Hindlimb muscle (tissue), 1 donor: ENCODE measurements around the gene PAXX. TPM values are rescaled to one million over a fixed set of nuclear protein-coding genes. Genes with fewer than 3 reads are reported as not detected.

Source experiments
- DNase-seq: peaks from one replicate; pipeline ENCODE4 v3.0.0-alpha.2; 2013
- polyA plus RNA-seq: library from polyadenylated mRNA; unstranded; fragments of 120-200 nt; gene quantifications from one replicate; pipeline ENCODE4 v1.2.1, GENCODE V29; 2013; ENCODE audit not compliant: insufficient read length

Gene PAXX
- polyA plus RNA-seq, 1 donor: 23.9 TPM

DNA sequence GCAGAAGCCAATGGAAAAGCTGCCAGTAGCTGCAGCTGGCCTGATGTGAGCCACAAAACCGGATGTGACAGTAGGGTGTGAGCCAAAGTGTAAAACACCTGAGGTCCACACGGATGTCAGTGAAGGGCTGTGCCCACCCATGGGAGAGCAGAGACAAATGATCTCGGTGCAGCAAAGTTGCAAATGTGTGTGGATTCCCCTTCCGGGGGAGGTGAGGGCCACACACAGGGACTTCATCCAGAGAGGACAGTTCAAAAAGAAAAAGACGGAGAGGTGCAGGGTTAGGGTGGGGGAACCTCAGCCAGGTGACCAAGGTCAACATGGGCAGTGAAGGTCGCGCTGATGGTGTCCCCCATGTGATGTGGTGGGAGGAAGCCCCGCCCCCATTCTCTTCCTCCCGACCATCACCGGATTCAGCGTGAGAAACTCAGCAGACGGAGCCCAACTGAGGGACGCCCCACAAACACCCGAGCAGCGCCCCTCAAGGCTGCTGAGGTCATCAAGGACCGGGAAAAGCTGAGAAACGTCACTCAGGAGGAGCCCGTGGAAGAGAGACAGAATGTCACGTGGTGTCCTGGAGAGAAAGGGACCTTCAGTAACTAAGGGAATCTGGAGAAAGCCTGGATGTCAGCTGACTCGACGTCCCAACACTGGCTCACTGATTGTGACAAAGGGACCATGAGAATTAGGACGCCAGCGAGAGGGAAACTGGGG is 26.3 kb upstream of the PAXX start:
- no peak for DNase-seq

DNA sequence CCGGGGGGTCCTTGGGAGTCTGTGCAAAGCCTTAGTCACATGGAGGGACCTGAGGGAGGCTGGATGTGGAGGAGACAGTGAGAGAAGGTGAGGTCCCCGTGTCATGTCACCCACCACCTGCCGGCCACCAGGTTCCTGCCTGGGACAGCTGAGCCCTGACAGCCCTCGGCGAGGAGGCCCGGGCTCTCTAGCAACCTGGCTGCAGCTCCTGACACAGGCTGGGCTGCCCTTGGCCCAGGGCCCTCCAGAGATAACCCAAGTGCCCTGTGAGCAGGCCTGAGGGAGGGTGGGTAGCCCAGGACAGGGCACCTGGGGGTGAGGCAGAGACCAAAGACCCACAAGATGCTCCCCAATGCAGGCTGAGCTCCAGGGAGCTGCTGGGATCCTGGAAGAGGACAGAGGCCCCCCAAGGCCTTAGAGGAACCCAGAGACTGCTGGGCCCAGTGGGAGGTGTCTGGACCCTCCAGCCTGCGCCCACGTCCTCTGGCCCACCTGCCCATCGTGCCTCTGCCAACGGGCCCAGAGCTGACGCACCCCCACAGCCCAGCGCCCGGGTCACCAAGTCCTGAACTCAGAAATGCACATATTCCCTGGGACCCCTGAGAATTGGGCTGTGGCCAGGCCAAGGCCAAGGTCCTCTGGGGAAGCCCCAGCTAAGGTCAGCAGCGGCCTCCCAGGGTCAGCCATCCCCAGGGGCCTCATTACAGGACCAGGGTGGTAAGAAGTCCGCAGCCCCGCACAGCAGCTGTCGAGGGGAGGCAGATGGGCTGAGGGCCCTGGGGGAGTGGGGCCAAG is 23.7 kb upstream of the PAXX start:
- no peak for DNase-seq

DNA sequence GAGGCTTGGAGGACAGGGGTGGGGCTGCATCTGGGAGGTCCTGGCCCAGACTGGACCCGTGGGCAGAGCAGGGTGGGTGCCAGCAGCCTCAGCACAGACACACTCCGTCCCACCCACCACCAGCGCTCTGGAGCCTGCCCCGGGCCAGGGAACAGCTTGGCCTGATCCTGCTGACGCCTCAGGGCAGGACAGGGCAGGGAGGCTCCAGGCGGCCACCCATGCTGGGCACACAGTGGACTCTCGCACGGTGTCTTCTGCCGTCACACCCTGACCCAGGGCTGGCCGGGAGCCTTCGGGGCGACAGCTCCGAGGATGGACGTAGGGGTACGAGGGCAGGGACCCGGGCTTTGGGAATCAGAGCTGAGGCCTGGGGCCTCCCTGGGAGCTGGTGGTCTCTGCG is 23.1 kb upstream of the PAXX start:
- DNase-seq: no peak

DNA sequence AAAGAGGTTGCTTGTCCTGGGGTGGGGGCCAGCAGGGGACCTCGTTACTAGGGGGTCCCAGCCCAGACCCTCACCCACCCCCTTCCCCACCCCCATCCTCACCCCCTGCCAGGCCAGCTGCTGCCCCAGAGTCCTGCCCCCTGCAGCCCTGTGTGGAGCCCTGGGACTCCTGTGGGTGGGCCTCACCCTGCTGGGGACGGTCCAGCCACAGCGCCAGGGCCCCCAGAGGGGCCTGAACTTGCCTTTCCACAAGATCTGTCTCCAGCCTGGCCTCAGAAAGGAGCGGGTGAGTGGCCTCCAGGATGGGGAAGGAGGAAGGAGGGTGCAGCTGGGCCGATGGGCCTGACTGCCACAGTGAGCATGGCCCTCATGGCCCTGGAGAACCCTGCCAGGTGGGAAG is 22.4 kb upstream of the PAXX start:
- no peak for DNase-seq

DNA sequence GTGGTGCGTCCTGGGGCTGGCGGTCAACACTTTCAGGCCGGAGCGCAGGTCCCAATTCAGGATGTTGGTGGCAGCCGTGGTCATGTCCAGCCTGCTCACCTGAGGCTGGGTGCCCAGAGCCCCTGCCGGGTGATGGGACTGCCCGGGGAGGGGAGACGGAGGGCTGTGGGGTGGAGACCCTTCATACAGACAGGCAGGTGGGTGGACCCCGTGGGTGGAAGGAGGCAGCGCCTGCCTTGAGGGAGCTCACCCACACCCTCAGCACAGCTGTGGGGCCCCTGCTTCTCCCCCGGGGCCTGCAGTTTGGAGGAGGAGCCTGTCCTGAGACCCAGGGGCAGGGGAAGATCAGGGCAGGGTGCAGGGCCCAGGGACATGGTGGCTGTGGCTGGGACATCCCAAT is 21.9 kb upstream of the PAXX start:
- no peak for DNase-seq

DNA sequence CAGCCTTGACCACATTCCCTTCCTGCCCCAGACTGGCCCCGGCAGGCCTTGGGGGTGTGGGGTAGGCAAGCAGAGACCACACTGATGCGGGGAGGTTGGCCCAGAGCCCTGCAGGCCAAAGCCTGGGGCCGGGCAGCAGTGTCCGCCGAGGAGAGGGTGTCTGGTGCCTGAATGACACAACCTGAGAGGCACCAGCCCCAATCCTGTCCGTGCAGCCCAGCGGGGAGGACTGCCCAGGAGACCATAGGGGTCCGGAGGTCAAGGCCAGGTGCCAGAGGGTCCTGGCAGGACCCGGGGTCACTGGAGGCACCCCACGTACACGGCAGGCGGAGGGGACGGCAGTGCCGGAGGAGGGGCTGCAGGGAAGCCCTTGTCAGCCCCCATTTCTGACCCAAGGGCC is 20.5 kb upstream of the PAXX start:
- DNase-seq: no peak

DNA sequence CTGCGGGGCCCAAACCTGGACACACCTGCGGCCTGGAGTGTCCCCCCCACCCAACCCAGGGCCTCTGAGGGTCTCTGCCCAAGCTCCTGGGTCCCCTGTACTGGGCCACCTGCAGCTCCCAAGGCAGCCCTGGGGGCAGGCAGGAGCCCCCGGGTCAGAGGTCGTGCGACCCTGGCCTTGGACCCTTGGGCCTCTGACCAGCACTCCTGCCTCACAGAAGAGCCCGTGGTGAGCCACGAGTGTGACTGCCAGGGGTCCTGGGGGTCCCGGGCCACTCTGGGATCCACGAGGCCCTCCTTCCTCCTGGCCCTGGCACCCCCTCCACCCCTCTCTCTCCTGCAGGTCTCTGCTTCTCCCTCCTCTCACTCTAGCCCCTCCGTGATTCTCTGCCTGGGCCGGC is 19.9 kb upstream of the PAXX start:
- no peak for DNase-seq

DNA sequence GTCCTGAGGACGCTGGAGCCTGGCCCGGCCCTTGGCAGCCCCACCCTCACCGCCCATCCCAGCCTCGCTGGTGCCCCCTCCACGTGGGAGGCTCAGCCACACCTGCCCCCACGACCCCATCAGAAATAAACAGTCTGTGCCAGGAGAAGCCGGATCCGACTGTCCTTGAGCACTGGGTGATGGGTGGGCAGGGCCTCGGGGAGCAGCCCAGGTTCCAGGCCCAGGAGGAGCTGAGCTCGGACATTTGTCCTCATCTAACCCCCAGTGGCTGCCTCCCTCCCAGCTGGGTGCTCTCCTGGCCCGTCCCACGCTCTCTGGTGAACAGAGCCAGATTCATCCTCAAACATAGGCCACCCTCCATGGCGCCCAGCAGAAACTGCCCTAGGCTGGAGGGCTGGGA is 19.5 kb upstream of the PAXX start:
- no peak for DNase-seq

DNA sequence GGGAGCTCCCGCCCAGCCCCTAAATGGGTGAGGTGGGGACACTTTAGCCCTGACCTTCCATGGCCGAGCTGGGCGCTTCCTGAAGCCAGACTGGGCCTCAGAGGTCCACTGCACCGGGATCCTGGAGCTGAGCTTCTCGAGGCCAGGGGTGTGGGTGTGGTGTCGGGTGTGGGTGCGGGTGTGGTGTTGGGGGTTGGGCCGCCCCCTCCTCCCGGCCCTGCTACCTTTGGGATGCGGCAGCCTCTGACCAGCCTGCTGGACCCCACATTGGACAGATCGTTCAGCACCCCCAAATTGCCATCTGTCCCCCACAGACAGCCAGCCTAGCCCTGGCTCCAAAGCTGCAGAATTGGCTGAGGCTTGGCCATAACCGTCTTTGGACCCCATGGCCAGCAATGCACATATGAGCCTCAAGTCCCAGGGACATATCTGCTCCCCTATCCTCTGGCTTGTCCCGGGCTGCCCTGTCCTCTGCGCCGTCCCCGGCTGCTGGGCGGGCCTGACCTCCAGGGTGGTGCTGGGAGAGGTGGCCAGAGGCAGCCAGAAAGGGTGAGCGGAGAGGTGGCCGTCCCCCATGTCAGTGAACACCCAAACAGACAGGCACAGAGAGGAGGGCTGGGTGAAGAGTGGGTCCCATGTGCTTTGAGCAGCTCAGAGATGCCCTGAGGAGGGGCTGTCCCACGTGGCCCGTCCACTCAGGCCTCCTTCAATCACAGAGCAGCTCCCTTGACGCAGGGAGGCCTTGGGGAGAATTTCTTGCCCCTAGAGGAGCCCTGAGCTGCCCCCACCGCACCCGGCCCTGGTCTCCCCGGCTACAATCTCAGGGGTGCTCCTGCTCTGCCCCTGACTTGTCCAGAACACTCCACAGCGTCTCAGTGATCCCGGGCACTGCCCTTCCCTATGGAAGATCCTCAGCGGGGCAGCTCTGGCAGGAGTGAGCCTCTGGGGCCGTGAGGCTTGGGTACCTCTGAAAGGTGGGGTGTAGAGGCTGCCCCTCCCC is 18.3 kb upstream of the PAXX start:
- no peak for DNase-seq

DNA sequence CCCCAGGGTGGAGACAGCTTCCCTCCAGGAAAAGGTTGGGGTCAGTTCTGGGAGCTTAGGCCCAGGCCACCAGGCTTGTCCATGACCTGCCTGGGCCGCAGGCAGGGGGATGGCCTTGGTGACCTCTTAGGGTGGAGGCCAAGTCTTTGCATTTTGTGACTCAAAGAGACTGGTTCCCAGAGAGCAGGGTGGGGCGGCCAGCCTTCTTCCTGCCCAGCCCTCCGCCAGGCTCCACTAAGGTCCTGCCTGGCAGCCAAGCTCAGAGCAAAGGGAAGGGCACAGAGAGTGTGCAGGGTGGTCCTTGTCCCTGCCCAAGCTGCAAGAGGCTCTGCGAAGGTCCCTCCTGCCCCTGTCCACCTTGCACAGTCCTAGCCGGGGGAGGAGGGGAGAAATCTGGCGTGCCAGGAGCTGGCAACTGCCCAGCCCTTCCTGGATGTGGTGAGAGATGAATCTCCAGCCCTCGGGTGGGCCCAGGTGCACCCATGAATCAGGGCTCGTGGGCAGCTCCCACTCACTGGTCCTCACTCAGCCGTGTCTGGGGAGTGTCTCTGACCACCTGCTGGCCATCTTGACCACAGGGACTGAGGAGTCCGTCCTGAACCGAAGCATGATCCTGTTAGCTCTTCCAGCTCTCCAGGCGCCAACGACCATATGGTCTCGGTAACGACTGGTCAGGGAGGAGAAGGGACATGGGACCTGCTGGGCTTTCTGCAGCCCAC is 17.2 kb upstream of the PAXX start:
- DNase-seq: no peak

DNA sequence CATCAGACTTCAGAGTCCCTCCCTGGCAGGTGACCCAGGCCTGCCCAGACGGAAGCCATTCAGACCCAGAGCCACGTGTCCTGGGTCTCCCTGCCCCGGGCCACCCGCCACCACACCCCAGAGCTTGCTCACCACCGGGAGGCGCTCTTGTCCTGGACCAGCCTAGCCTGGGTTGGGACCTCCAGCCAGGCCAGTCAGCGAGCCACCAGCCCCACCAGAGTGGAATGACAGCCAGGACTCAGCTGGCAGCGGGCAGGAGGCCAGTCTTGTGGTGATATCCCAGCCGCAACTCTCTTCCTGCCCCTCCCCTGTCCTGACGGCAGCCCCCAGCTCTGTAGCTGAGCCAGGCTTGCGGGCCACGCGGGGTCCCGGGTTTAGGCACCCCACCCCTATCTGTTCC is 16.6 kb upstream of the PAXX start:
- DNase-seq: no peak

DNA sequence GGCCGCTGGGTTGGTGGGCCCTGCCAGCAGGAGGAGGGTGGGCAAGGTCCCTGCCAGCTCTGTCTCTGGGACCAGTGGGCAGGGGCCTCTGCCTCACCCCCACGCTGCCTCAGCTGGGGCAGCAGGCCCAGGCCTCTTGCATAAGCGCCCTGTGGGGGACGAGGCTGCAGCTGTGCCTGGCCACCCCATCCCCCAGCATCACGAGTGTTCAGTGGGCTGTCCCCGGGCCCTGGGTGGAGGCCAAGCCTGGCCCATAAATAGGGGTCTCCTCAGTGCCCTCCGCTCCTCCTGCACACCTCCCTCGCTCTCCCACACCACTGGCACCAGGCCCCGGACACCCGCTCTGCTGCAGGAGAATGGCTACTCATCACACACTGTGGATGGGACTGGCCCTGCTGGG is 15.0 kb upstream of the PAXX start, which contains the start of gene PTGDS:
Gene PTGDS (plus strand): TSS at position 282 of the 400 bp plus-strand sequence. CDS start 75 bp downstream, at position 357.
- DNase-seq: no peak

DNA sequence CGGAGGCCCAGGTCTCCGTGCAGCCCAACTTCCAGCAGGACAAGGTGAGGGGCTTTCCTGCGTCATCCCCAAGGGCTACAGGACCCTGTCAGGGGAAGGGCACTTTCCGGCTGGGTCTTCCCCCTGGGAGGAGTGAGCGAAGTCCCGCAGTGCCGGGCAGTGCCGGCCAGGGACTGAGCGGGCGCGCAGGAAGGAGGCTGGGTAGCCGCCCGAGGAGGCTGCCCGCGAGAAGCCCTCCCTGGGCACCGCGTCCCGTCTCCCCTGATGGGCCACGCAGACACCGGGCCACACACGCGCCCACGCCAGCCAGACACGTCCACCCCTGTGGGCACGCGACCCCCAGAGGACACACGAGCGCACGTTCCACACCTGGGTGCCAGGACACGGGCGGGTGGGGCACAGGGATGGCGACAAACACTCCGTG is 14.6 kb upstream of the PAXX start:
- no peak for DNase-seq

DNA sequence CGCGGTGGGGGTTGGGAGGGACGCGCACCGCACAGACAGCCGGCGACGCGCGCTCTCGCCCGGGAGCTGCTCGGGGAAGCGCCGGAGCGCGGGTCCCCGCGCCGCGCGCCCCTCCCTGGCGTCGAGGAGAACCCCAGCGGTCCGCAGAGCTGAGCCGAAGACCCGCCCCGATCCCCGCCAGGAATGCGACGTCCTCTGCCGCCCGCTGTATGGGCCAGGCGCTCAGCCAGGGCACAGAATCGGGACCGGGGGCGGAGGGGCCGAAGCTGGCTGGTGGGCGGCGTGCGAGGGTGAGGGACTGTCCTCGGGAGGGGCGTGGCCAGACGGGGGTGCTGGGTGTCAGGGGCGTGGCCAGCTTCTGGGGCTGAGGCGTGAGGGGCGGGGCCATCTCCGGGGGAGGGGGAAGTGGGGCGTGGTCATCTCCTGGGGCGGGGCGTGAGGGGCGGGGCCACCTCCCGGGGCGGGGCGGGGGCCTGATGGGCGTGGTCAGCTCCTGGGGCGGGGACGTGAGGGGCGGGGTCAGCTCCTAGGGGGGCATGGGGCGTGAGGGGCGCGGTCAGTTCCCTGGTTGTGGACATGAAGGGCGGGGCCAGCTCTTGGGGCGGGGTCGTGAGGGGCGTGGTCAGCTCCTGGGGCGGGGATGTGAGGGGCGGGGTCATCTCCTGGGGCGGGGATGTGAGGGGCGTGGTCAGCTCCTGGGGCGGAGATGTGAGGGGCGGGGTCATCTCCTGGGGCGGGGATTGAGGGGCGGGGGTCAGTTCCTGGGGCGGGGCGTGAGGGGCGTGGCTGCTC is 14.0 kb upstream of the PAXX start:
- DNase-seq: no peak

DNA sequence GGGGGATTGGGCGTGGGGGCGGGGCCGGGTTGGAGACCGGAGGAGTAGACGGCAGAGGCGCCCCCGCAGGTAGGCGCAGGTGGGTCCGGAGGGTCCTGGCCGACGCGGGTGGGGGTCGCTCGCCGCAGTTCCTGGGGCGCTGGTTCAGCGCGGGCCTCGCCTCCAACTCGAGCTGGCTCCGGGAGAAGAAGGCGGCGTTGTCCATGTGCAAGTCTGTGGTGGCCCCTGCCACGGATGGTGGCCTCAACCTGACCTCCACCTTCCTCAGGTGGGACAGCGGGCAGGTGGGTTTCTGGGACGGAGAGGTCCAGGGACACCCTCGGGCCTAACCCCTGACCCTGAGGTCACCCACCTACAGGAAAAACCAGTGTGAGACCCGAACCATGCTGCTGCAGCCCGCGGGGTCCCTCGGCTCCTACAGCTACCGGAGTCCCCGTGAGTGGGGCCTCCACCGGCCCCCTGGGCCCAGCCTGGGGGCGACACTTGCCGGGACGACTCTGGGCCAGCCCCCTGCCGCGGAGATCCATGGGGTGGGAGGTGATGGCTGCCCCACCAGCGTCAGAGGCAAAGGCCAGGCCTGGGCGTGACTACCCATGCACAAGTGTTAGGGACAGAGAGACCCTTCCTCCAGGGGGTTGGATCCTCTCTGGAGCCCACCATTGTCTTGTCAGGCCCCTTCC is 13.2 kb upstream of the PAXX start:
- DNase-seq: no peak

DNA sequence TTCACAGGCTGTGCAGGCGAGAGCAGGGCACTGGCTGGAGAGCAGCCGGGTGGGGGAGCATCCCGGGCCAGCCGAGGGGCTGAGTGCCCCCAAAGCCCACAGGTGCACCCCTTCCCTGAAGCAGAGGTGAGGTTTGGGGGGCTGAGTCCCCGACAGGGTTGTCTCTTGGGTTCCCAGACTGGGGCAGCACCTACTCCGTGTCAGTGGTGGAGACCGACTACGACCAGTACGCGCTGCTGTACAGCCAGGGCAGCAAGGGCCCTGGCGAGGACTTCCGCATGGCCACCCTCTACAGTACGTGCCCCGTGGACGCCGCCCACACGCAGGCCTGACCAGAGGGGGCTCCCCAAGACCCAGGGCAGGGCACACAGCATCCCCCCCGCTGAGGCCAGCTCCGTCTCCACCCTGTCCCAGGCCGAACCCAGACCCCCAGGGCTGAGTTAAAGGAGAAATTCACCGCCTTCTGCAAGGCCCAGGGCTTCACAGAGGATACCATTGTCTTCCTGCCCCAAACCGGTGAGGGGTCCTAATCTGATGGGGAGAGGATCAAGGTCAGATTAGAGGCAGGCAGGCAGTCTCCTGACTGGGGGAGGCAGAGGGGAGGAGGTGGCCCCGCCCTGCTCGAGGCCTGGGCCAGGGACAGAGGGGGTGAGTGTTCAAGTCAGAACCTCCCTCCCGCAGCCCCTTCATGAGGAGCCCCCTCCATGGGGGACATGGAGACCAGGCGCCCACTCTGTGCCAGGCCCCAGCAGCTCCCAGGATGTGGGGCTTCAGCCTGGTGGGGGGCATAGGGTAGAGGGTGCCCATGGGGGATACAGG is 12.2 kb upstream of the PAXX start:
- no peak for DNase-seq

DNA sequence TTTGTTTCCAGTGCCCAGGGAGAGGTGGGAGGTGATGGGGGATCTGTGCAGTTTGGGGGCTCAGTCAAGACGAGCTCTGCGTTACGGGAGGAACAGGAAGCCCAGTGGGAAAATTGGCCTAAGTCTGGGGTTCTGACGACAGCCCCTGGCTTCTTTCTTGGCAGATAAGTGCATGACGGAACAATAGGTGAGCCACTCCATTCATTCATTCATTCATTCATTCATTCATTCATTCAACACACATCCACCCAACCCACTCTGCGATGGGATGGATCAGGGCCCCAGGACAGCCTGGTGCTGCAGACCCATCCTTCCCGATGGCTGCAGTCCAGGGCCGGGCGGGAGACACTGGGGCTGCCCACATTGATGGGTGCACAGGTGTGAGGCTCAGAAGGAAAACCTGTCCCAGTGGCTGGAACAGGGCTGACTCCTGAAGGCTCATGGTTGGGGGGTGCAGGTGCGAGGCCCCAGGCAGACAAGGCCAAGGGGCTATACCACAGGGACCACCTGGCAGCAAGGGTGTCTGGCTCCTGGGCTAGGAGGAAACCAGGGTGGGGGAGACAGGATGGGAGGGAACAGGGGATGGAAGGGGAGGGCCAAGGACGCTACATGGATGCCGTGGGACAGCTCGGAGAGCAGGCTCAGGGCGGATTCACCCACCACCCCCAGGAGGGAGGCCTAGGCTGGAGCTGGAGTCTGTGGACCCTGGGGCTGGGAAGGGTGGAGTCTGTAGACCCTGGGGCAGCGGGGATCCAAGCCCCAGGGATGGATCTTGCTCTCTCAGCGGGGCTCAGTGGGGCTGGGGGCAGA is 11.3 kb upstream of the PAXX start:
- DNase-seq: no peak

DNA sequence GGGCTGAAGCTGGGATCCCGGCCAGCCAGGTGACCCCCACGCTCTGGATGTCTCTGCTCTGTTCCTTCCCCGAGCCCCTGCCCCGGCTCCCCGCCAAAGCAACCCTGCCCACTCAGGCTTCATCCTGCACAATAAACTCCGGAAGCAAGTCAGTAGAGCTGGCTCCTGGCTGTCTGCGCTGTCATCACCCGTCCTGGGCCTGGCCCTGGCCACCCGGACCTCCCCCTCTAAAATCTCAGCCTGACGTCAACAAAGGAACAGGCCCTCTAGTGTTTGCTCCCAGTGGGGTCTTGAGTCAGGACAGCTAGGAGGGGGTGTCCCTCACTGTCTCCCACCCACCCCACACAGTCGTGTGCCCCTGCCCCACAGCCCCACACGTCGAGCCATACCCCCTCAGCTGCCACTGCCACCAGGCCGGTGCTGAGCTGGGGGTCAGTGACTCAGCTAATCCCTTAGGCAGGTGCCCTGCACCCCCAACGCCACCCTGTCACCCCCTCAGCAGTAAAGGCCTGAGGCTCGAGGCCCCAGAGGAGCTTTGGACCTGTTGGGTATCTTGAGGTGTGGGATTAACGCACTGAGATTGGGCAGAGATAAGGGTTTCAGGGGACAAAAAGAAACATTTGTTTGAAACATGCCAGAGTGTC is 10.5 kb upstream of the PAXX start:
- no peak for DNase-seq
